HUDEP-2 (cell line): ENCODE data around the gene NFYC.

Experiments
- DNase-seq, 76 experiments: peaks; one replicate each; lab custom pipeline; 2025; ENCODE audit not compliant: unreplicated experiment in 76 of 76; lab: John Stamatoyannopoulos, UW

Gene NFYC

DNA sequence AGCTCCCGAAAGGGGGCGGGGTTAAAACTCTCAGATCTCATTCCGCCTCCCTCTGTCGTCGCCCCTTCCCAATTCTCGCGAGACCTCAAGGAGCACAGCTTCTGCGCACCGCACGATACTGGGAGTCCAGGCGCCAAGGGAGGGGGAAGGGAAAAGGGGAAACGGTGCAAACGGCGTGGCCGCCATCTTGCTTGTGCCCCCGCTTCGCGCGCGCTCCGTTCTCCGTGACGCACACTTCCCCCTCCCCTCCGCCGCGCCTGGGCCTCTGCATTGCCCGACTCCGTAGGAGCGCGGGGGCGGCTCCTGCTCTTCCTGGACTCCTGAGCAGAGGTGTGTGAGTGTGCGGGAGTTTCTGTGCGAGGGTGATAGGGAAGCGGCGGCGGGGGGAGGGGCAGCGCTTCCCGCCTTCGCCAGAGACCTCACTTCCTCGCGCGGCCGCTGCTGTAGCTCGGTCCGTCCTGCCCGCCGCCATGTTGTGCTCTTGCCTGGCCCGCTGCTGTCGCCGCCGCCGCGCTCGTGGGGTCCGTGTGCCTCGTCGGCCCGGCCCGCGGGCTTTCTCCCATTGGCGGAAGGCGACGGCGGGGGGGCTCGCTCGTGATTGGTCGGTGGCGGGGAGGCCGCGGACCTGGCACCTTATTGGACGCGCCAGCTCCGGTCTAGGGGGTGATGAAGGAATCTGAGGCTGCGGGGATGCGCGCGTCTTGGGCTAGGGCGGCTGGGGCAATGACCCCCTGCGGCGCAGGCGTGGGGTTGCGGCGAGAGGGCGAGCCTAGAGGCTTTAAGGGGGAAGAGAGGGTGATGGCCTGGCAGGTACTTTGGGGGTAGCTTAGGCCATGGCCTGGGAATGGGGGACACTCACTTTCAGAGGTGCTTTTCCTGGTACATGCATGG is at the start of gene NFYC:
Gene NFYC, plus strand, starts transcription at position 167 of the 891 bp plus-strand sequence. CDS start 47,140 bp downstream, outside the sequence.
- DNase-seq: peak; percentile 56 to 98 (median 95)

DNA sequence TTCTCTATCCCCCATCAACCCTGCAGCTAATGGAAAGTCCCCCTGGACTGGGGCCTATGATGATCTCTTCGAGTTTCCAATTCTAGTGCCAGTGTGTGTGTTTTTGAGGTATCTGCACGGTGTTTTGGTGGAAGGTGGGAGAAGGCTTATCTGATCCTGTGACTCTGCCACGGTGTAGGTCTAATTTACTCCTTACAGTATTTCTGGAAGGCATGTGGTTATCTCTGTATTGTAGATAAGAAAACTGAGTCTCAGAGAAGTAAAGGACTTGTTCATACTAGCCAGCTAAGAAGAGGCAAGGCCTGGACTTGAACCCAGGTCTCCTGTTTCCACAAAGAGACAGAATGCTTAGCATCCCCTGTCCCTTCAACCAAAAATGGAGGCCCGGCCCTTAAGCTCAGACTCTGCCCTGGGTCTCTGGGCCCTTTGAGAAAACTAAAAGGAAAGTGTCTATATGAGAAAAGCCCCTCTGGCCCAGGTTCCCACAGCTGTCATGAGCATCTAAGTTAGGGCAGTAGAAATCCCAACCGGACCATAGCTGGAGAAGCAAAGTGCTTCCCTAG is 46.3 kb upstream of the NFYC start:
- peak in 5 of 76 experiments; percentile 7 to 45 (median 23) for DNase-seq

DNA sequence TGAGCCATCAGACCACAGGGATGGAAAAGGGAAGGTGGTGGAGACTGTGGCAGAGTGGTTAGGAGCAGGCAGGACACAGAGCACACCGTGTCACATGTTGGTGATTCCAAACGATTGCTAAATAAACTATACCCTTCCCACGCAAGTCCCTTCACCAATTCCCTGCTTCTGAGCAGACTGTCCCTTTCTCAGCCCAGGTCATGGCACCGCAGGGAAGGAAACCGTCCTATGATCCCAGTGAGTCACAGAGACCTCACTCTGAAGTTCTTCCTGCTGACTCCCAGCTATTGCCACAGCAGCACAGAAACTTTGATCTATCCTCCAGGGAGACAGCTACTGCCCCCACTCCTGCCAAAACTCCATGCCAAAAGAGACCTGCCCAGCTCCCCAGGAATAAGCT is 45.2 kb upstream of the NFYC start:
- DNase-seq: no peak

DNA sequence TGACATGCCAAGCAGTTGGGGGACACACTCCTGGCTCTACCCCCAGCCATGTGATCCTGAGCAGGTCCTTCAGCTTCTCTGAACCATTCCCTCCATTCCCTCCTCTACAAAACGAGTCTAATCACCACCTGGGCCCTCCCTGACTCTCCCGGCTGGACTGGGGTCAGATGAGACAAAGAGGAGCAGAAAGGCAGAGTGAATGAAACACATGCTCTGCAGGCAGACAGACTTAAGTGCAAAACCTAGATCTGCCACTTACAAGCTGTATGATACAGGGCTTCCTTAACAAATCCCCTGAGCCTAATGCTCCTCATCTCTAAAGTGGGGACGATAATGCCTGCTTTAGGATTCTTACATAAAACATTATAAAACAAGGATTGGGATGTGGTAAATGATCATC is 43.3 kb upstream of the NFYC start:
- DNase-seq: no peak

DNA sequence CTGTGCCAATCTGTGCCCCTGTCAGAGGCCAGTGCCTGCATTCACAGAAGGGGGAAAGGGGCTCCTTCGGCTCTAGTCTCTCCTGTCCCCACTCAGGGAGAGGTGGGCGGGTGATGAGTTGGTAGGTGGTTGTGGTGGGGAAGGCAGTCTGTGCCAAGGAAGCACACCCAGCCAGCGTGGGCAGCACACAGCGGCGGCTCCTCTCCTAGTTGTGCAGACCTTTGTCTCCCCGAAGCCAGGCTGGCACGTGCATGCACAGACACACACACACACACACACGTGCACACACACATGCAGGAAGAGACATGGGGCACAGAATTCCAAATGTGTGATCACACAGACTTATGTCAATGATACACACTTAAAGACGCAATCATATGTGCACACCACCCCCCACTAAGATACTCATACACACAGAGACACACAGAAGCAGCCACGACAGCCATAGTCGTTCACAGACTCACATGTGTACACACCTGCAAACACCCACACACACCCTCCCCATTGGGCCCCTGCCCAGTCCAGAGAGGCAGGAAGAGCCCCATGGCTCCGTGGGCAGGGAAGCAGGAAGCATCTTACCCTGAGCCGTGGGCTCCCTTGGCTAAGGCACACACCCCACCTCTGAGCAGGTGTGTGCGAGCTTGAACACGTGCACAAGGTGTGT is 42.4 kb upstream of the NFYC start:
- no peak for DNase-seq

DNA sequence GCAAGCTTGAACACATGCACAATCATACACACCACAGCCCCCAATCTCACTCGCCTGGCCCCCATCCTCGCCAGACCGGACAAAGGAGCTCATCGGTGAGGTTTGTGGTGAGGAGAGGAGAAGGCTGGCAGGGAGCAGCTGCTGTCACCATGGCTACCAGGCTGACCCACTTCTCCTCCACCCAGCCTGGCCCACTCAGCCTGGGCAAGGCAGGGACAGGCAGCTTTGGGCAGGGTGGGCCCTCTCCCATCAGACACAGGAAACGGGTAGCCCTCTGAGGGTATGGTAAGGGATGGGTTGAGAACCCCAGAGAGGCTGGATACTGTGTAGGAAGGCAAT is 41.9 kb upstream of the NFYC start:
- no peak for DNase-seq

DNA sequence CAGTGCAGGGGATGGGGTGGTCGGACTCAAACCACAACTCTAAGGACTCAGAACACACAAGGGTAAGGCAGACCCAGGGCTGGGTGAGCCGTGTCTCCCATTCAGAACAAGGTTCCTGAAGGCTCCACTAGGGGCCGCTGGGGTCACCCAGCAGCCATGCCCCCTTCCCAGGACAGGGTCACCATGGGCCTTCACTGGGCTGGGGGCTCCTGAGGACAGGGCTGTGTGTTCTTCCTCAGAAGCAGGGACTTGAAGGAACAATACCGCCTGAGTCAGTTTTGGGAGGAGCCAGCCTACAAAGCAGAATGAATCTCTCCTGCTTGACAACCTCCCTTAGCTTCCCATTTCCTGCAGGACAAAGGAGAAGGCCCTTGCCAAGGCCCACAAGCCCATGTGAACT is 41.4 kb upstream of the NFYC start:
- DNase-seq: peak in 4 of 76 experiments; percentile 8 to 31 (median 11)

DNA sequence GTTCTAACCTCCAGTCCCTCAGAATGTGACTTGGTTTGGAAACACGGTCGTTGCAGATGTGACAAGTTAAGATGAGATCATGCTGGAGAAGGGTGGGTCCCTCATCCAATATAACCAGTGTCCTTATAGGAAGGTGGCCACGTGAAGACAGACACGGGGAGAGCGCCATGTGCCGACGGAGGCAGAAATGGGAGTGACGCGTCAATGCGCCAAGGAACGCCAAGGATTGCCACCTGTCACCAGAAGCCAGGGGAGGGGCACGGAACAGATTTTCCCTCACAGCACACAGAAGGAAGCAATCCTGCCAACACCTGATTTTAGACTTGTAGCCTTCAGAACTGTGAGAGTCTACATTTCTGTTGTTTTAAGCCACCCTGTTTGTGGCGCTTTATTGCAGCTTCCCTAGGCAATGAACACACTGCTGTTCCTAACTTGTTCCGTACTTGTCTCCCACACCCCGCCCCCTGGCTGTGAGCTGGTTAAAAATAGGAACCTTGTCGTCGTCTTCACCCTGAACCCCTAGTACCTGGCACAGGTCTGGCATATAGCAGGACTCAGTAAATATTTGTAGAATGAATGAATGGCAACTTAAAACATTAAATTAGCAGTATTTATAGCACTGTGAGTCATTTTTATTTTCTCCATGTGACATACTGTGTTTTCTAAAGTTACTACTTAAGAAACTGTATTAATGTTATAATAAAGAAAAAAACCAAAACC is 40.2 kb upstream of the NFYC start:
- DNase-seq: peak in 1 of 76 experiments; percentile 2

DNA sequence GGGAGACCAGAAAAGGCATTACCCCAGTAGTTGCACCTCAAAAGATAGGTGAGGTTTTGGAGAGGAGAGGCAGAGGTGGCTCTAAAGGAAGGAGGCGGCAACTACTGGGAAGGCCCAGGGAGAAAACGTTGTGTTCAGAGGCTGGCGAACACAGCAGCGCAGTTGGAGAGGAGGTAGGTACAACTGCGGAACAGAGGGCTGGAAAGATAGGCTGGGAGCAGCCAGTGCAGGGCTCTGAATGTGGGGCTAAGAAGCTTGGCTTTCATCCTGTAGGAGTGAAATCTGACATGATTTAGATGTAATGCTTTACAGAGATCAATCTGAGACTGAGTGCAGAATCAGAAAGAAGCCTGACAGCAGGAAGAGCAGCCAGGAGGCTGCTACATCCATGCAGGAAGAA is 39.0 kb upstream of the NFYC start:
- DNase-seq: no peak

DNA sequence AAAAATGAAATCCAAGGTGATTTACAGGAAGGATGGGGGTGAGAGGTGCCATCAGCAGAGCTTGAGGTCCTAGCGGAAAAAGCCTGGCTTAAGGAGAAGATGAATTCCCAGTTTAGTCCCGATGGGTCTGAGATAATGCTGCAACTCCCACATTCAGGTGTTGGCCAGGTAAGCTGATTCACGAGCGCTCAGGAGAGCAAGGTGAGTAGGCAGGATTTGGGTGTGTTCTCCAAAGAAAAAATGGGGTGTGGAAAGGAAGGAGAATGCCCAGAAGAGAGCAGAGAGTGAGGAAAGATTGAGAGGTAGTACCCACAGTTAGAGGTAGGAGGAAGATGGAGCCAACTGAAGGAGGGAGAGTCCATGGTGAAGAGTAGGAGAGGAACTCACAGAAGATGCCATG is 38.5 kb upstream of the NFYC start:
- DNase-seq: no peak

DNA sequence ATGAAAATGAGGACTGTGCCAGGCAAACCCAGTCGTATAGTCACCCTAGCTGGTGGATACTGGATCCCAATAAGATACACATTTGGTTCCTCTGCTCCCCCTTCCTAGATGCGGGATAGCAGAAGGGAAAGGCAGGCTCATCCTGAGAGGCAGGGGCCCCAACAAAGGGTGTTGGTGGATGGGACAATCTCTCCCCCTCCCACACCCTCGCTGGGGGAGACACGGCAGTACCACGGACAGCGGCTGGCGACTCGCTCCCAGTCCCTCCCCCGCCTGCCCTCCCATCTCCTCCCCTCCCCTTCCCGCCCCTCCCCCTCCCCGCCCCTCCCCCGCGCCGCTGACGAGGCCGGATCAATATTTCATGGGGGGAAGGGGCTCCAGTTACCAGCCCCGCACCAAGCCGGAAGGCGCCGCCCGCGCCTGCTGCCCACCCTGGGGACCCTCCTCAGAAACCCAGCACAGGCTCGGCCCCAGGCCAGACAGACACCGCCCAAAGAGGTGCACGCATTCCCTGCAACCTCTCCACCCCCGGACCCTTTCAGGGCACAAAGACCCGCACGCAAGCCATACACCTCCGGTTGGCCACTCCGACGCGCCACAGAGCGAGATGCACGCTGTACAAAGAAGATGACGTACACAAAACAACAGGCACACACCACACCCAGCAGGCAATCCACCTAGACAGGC is 37.5 kb upstream of the NFYC start:
- peak in 6 of 76 experiments; percentile 4 to 24 (median 13) for DNase-seq

DNA sequence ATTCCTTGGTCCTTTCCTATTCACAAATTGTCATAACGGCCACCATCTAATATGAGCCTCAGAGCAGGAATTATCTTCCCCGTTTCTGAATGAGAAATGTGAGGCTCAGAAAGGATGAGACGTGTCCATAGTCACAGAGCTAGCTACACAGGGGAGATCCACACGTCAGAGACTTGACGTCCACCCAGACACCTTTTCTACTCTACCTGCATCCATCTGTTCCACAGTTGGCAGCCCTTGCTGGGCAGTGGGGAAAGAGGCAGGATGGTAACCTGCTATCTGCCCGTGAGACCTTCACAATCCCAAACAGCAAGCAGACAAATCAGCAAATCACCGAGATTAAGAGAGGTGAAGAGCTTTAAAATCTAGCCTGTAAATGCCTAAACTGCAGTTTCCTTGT is 34.5 kb upstream of the NFYC start:
- no peak for DNase-seq

DNA sequence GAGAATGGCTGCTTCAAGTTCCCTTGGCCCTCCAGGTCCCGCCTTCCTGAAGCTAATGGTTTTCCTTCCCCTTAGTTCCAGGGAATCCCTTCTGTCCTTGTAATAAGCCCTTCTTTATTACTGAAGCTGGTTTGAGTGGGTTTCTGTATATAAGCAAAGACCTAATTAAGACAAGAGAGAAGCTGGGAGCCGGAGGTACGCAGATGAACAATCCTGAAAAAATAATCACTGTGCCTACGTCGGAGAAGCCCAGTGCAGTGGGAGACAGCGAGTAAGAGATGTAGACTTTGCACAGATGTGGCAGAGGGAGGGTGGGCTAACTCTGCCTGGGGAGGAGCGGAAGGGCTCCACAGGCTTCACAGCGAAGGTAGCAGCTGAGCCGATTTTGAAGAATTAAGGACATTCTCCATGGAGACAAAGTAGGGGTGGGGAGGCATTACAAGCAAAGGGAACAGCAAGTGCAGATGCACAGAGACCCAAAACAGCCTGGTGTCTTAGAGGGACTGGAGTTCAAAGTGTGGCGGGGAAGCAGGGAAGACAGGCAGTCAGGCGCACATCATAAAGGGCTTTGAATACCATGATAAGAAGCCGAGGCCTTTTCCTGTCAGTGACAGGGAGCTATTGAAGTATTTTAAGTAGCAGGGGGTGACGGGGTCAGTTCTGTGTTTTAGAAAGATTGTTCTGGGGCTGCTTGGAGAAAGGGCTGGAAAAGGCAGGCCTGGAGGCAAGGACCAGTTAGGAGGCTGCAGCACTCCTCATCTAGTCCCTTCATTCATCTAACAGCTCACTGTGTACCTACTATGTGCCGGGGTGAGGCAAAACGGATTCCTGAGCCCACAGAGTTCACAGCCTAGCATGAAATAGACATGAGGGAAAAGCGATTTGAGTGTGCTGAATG is 32.5 kb upstream of the NFYC start:
- DNase-seq: no peak

DNA sequence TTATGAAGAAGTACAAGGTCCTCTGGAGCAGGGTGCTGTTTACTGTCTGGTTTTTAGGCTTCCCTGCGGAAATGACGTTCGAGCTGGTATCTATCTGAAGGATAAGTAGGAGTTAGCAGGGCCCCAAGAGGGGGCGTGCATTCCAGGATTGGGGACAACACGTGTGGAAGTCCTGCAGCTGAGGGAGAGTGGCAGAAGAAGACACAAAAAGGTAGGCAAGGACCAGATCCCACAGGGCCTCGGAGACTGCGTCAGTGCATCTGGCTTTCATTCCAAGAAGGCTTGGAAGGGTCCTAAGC is 31.9 kb upstream of the NFYC start:
- no peak for DNase-seq

DNA sequence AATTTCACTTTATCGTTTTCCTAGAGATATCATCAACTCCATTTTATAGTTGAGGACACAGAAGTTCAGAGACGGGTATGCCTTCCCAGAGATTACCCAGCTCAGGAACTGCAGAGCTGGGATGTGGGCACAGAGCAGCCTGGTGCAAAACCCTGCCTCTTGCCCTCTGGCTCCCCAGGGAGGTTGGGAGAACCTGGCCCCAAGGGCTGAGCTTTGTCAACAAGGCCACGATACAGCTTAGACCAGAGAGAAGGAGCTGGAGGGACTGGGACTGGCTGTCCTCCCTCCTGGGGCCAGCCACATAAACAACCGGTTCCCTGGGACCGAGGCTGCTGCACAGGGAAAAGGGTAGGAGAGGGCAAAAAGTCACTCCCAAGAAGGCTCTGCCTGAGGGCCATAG is 29.8 kb upstream of the NFYC start:
- no peak for DNase-seq

DNA sequence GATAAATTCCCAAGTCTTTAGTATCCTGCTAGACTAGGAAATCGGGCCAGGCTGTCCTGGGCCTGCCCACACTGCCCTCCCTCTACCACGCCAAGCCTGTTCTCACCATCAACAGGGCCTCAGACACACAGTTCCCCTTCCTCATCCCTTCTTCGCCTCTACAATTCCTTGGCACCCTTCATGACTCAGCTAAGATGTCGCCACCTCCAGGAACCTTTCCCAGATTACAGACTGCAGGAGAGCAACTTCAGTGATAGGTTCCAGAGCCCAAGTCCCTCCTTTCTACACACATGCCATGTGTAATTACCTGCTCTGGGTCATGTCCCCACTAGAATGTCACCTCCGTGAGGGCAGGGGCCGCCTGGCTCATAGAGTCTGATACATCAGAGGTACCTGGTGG is 29.4 kb upstream of the NFYC start:
- DNase-seq: no peak

DNA sequence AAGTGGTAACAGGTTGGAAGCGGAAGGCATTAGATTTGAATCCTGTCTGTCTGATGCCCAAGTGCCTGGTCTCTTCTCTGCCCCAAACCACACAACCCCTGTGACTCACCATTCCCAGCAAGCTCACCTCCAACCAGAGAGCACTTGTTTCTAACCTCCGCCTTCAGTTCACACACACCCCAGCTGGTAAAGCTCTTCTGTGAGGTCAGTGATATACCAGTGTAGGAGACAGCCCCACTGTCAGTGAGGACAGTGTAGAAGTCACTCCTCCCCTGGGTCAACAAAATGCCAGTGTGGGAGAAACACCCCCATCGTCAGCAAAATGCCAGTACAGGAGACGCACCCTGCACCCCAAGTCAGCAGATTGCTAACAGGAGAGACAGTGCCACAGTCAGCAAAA is 28.6 kb upstream of the NFYC start:
- peak in 8 of 76 experiments; percentile 4 to 38 (median 16) for DNase-seq

DNA sequence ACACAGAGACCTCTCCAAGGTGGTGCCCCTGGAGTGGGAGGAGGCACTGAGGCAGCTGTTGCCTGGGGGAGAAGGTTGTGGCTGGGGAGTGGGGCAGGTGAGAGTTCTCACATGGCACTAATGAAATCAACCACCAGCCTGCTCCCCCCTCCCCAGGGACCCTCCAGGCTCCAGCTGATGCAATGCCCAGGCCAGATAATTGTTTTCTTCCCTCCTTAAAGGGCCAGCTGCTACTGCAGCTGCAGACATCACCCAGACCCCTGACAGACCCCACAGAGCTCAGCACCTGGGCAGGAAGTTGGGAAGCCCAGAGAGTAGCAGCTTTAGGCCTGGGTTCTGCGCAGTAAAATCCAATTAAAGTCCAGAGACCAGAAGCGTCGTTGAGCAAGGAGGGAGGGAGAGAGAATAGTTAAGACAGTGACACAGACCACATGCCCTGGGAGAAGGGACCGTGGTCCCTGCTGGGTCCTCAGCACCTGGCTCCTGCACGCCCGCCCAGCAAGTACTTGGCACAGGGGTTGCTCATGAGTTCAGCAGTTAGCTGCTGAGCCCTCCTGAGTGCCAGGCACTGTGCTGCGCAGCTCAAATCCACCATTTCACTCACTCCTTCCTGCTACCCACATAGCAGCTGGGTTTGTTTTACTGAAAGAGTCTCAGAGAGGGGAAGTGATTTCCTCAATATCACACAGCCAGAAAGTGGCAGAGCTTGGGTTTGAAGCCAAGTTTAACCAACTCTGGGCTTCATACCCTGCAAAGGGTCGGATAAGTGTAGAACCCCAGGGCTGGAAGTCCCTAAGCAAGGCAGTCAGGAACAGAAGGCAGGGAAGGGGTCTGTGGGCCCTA is 28.0 kb upstream of the NFYC start:
- no peak for DNase-seq

DNA sequence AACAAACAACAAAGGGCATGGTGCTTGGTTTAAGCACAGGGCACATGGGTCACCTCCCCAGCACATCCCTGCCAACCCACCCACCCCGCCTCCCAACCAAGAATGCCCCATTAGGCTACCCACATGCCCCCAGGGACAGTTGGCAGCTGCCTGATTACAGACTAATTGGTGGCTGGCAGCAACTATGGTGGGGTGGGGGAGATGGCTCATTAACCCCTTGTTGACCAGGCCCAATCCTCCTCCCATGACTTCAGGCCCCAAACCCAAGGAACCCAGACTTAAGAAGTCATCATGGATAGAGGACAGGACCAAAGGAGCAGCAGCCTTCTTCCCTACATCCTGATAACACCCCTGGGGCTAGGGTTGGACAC is 27.4 kb upstream of the NFYC start:
- no peak for DNase-seq
